ENCODE measurements around the gene DHRS3. TPM values are rescaled to one million over a fixed set of nuclear protein-coding genes. Genes with fewer than 3 reads are reported as not detected.
A peak's percentile ranks its signal among the peaks of the same experiment; 100 is the strongest.

DHRS3 gene
- total RNA-seq, 1 experiment from 2014 or later, result 87.0 TPM

DNA sequence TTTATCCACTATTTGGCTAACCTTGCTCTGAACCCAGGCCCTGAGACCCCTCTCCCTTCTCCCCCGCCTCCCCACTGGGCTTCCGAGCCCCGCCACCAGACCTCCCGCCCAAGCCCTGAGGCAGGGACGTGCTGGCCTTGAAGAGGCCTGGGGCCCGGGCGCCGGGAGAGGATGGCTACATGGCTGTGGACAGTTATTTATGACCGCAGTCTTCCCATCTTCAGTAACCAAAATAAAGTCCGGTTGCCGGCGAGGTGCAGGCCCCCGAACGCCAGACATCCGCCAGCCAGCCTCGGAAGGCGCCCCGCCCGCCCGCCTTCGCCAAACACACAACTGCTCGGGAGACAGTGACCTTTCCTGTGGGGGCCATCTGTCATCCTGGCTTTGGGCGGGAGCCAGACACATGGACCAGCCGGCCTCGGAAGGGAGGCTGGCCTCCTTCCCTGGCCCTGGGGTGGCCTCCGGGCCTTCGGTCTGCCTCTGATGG is 69.0 kb downstream of the DHRS3 start:
- no TSS peak for BruUV-seq (replicated peaks)
- H3K9me3 ChIP-seq (ENCODE audit: control insufficient read depth in 1 of 2, insufficient read depth in 1 of 2, low read depth in 1 of 2, low read length in 2 of 2), result no peaks in the 10 kb centered on the region
- ATAC-seq (peak; percentile 19), DNase-seq (ENCODE audit: low read depth, low spot score) (no peak)
- POLR2A ChIA-PET, result interaction anchor here (1.1 to 1.5 kb wide), 2 partner anchors 9 to 74 kb away, joined by 3 to 4 read pairs; no protein-coding TSS in a partner anchor
- no peaks in the 10 kb centered on the region for H3K79me2 ChIP-seq (ENCODE audit: insufficient read depth, low read length)
- no peak overlapping the region for H2AFZ ChIP-seq (ENCODE audit: low read depth, low read length, poor library complexity, severe bottlenecking)
- no peaks in the 10 kb centered on the region for H3K9me2 ChIP-seq (ENCODE audit: insufficient read depth)
- H3K4me3 ChIP-seq (replicated peaks in 1 of 2; ENCODE audit: low read depth in 1 of 2, low read length in 2 of 2), result peak overlapping the region; percentile 22 to 35; a peak in 3 of 4 replicates
- H3K9ac ChIP-seq (ENCODE audit: low read length), result peak overlapping the region; percentile 60
- CTCF ChIA-PET, result interaction anchor here (1.0 kb wide), 1 partner anchor 8 kb away, joined by 3 read pairs; no protein-coding TSS in a partner anchor
- H4K20me1 ChIP-seq (ENCODE audit: insufficient read depth), result no peaks in the 10 kb centered on the region
- peaks cover 23 to 64% of the 10 kb centered on the region in 2 experiments for H3K4me1 ChIP-seq (ENCODE audit: control insufficient read depth in 1 of 2, insufficient read depth in 2 of 2, low read length in 2 of 2)
- RAD21 ChIA-PET (ENCODE audit: low non-redundant PET in 1 of 2, low total read pairs in 2 of 2, uncharacterized antibody in 2 of 2, unreplicated experiment in 2 of 2), result interaction anchor here in 1 of 2 experiments (1.0 kb wide), 1 partner anchor 9 kb away, joined by 3 read pairs; no protein-coding TSS in a partner anchor
- TF ChIP-seq YY1 (IDR thresholded peaks at IDR 0.05; ENCODE audit: extremely low read depth, insufficient replicate concordance, low read depth, low read length) (no peak), CBX3 (IDR thresholded peaks at IDR 0.05; ENCODE audit: low read depth) (no peak), SP1 (IDR thresholded peaks at IDR 0.05; ENCODE audit: low read depth) (no peak), EGR1 (IDR thresholded peaks at IDR 0.05; ENCODE audit: low read depth) (no peak), TCF7L2 (IDR thresholded peaks at IDR 0.05; ENCODE audit: borderline replicate concordance, extremely low read depth, insufficient read depth, insufficient read length) (no peak)
- no peaks in the 10 kb centered on the region for H3K27me3 ChIP-seq (ENCODE audit: insufficient read depth, low read length)
- peak overlapping the region; percentile 61 for H3K27ac ChIP-seq (ENCODE audit: low read depth, low read length)
- H3K36me3 ChIP-seq (ENCODE audit: control insufficient read depth in 1 of 2, insufficient read depth in 2 of 2, low read length in 2 of 2), result no peaks in the 10 kb centered on the region
- H3K4me2 ChIP-seq (ENCODE audit: low read length), result peak overlapping the region; percentile 68
- intact Hi-C loops (cut with micrococcal nuclease), result loop anchor here (10.0 kb wide), 1 partner anchor 144 kb away; no protein-coding TSS in a partner anchor

DNA sequence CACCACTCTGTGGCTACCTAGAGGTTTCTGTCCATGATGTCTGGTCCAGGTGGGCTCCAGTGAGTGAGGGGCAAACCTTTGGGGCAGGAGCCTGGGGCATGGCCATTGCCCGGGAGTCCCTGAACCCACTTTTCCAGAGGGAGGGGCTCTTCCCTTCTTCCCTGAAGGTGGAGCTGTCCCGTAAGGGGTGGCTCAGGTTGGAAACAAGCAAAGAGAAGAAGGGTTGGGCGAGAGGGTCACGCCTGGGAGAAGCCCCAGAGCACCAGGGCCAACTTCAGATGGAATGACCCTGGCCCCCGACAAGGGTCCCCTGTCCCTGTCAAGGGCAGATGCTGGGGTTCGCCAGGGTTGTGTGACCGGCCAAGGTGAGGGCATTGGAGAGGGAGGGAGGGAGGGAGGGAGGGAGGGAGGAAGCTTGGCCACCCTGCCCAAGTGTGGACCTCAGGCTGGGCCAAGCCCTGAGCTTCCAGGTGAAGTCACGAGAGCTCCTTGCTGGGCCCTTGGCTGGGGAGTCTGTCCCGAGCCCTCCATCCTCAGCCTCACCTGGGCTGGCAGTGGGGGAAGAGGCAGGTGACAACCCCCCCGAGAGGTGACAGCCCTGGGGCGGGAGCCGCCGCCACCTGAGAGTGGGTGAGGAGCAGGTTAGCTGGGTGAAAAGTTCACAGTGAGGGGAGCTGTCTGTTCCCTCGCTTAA is 69.6 kb downstream of the DHRS3 start:
- Histone ChIP-seq H3K4me2 (ENCODE audit: low read length) (peak overlapping the region; percentile 68), H4K20me1 (ENCODE audit: insufficient read depth) (no peaks in the 10 kb centered on the region), H3K27ac (ENCODE audit: low read depth, low read length) (no peak overlapping the region), H3K79me2 (ENCODE audit: insufficient read depth, low read length) (no peaks in the 10 kb centered on the region), H3K9ac (ENCODE audit: low read length) (peak overlapping the region; percentile 60), H3K4me1 (ENCODE audit: control insufficient read depth in 1 of 2, insufficient read depth in 2 of 2, low read length in 2 of 2) (peaks cover 20 to 58% of the 10 kb centered on the region in 2 experiments), H3K9me2 (ENCODE audit: insufficient read depth) (no peaks in the 10 kb centered on the region), H3K4me3 (replicated peaks in 1 of 2; ENCODE audit: low read depth in 1 of 2, low read length in 2 of 2) (no peak overlapping the region), H3K36me3 (ENCODE audit: control insufficient read depth in 1 of 2, insufficient read depth in 2 of 2, low read length in 2 of 2) (no peaks in the 10 kb centered on the region), H3K27me3 (ENCODE audit: insufficient read depth, low read length) (no peaks in the 10 kb centered on the region), H2AFZ (ENCODE audit: low read depth, low read length, poor library complexity, severe bottlenecking) (no peak overlapping the region), H3K9me3 (ENCODE audit: control insufficient read depth in 1 of 2, insufficient read depth in 1 of 2, low read depth in 1 of 2, low read length in 2 of 2) (no peaks in the 10 kb centered on the region)
- intact Hi-C loops (cut with micrococcal nuclease), result loop anchor here (10.0 kb wide), 1 partner anchor 144 kb away; no protein-coding TSS in a partner anchor
- ChIA-PET POLR2A (no interaction called here), CTCF (no interaction called here), RAD21 (ENCODE audit: low non-redundant PET in 1 of 2, low total read pairs in 2 of 2, uncharacterized antibody in 2 of 2, unreplicated experiment in 2 of 2) (no interaction called here)
- no peak for DNase-seq (ENCODE audit: low read depth, low spot score)
- TF ChIP-seq, protein P1, sequence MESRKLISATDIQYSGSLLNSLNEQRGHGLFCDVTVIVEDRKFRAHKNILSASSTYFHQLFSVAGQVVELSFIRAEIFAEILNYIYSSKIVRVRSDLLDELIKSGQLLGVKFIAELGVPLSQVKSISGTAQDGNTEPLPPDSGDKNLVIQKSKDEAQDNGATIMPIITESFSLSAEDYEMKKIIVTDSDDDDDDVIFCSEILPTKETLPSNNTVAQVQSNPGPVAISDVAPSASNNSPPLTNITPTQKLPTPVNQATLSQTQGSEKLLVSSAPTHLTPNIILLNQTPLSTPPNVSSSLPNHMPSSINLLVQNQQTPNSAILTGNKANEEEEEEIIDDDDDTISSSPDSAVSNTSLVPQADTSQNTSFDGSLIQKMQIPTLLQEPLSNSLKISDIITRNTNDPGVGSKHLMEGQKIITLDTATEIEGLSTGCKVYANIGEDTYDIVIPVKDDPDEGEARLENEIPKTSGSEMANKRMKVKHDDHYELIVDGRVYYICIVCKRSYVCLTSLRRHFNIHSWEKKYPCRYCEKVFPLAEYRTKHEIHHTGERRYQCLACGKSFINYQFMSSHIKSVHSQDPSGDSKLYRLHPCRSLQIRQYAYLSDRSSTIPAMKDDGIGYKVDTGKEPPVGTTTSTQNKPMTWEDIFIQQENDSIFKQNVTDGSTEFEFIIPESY (IDR thresholded peaks at IDR 0.05; ENCODE audit: extremely low read depth, insufficient replicate concordance, low read length), result no peak
- no peak for TF ChIP-seq ELF1 (IDR thresholded peaks at IDR 0.05; ENCODE audit: borderline replicate concordance, low read depth)
- TF ChIP-seq RAD21 (IDR thresholded peaks at IDR 0.05; ENCODE audit: low read depth), result no peak
- no peak for TF ChIP-seq POLR2AphosphoS5 (IDR thresholded peaks at IDR 0.05; ENCODE audit: low read depth, low read length)
- TF ChIP-seq SP1 (IDR thresholded peaks at IDR 0.05; ENCODE audit: low read depth), result no peak
- TF ChIP-seq SRF (IDR thresholded peaks at IDR 0.05; ENCODE audit: low read depth), result no peak
- no peak for ATAC-seq
- no TSS peak for BruUV-seq (replicated peaks)

Measured in HCT116 (cell line).